Left colon (tissue), 2 donors: ENCODE data around the gene NNMT. TPM values are rescaled to one million over a fixed set of nuclear protein-coding genes. Genes with fewer than 3 reads are reported as not detected.

Experiments used
- ATAC-seq: fragments of 200-7000 bp; cut with Tn5 transposase; one replicate; pipeline ENCODE4 v1.9.1; 2020; ENCODE audit warnings: mild to moderate bottlenecking, moderate library complexity
- DNase-seq, 2 donors: peaks; one replicate each; pipeline ENCODE4 v3.0.0-alpha.2; 2020
- intact Hi-C, 2 donors: fragments of 100-400 bp; cut with DNase I in 1 of 2; cut with micrococcal nuclease in 1 of 2; formaldehyde crosslinking; loops; one replicate each; pipeline versions ENCODE4 v1.11.2 to v1.14.0; 2022; cut with DNase I, micrococcal nuclease
- total RNA-seq, 2 donors: library from RNA; stranded (reverse); fragmentation: NEBNext Ultra II Directional; extraction: Animal tissue kit (Norgen Biotek cat#: 25700); gene quantifications; one replicate each; pipeline ENCODE4 v1.2.1, GENCODE V29; 2021
- donor health status: DM: no; HTN: no; CAD: no.
- donor health status: DM: yes; HTN: yes; CAD: no.

The NNMT gene
- total RNA-seq, 2 donors from 2014 or later = 27.2 to 42.2 TPM

DNA sequence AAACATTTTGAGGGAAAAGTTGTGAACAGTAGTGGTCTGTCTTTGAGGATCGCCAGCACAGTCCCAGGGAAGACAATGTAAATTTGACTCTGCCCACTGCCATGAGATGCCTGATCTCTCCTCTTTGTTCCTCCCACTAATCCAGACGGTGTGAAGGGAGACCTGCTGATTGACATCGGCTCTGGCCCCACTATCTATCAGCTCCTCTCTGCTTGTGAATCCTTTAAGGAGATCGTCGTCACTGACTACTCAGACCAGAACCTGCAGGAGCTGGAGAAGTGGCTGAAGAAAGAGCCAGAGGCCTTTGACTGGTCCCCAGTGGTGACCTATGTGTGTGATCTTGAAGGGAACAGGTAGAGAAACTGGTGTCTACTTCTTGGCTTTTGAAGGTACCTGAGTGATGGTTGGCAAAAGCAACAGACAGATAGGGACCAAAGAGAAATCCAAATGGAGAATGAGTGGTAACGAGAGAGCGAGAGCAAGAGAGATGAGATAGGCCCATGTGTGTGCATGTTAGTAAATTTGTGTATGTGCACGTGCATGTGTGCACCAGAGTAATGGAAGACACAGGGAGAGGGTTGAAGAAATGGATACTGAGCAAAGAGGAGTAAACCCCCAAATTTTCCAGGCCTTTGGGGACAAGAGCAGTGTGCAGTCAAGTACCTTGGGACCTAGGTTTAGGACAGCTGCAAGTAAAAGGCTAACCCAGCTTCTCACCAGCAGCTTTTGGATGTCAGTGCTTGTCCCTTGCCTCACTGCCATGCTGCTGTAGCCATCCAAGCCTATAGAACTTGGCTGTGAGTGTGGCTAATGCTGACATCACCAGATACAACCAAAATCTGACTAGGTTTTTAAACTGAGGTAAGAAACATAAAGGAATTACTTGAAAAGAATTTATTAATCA lies 1.9 kb downstream of the NNMT start:
- ATAC-seq (no peak), DNase-seq (no peak)
- intact Hi-C loops = no loop called here

DNA sequence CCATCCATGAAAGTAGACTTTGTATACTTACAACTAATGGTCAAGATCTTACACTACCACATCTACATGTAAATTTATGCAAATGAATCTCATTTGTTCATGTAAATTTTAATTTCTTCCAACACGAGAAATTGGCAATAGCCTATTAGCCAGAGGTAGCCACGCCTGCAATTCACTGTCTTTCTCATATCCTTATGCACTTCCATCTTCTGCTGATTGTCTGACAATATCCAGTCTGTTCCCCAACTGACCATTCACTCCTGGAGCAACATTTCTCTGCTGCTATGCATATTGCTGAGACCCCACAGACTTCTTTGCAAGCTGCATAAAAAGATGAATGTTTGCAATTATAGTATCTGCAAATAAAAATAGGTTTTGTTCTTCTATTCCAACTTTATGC lies 2.5 kb downstream of the NNMT start:
- intact Hi-C loops = no loop called here
- DNase-seq = no peak
- no peak for ATAC-seq

DNA sequence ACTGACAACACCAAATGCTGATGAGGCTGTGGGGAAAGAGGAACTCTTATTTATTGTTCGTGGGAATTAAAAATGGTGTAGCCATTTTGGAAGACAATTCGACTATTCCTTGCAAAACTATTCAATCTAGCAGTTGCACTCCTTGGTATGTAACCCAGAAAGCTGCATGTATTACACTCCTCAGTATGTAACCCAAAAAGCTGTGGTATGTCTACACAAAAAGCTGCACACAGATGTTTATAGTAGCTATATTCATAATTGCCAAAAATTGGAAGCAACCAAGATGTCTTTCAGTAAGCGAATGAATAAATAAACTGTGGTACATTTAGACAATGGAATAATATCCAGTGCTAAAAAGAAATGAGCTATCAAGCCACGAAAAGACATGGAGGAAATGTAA lies 4.9 kb downstream of the NNMT start:
- intact Hi-C loops = no loop called here
- DNase-seq = no peak
- no peak for ATAC-seq

GRCh38 chr11:114301927-114302326 lies 5.7 kb downstream of the NNMT start:
- no peak for ATAC-seq
- intact Hi-C loops = no loop called here
- DNase-seq = no peak

DNA sequence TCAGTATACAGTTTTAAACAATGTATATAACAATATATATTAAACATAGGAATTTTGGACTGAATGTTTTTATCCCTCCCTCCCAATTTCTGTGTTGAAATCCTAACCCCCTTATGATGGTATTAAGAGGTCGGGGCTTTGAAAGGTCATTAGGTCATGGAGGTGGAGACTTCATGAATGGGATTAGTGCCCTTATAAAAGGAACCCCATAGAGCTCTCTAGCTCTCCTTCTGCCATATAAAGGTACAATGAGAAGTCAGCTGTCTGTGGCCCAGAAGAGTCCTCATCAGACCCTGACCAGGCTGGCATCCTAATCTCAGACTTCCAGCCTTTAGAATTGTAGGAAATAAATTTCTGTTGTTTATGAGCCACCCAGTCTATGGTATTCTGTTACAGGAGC lies 6.5 kb downstream of the NNMT start:
- intact Hi-C loops = no loop called here
- DNase-seq = no peak
- ATAC-seq = no peak

- peak; percentile 86 for ATAC-seq
- intact Hi-C loops = no loop called here
- no peak for DNase-seq
These were observed 7.9 kb downstream of the NNMT start for GRCh38 chr11:114304065-114304464.

GRCh38 chr11:114304969-114305368 lies 8.8 kb downstream of the NNMT start:
- DNase-seq (no peak), ATAC-seq (no peak)
- intact Hi-C loops = no loop called here

GRCh38 chr11:114307524-114308203 lies 11.5 kb downstream of the NNMT start:
- ATAC-seq (peak; percentile 54), DNase-seq (no peak)
- intact Hi-C loops = no loop called here

DNA sequence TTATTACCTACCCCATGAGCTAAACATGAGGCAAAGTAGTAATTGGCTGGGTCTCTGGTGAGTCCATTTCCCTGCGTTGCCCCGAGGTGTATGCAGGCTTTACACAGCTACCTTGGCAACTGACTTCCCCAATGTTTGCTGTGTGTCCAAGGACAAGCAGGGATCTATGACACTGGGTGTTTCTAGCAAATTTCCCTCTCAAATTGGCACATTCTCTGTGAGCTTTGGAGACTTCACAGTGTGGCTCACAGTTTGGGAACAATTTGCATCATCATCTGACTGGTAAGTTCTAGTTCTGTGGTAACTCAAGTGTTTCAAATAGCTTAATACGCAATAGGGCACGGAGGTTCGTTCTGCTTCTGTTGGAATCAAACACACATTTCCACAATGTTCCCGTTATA lies 12.5 kb downstream of the NNMT start:
- ATAC-seq (no peak), DNase-seq (no peak)
- intact Hi-C loops = no loop called here

DNA sequence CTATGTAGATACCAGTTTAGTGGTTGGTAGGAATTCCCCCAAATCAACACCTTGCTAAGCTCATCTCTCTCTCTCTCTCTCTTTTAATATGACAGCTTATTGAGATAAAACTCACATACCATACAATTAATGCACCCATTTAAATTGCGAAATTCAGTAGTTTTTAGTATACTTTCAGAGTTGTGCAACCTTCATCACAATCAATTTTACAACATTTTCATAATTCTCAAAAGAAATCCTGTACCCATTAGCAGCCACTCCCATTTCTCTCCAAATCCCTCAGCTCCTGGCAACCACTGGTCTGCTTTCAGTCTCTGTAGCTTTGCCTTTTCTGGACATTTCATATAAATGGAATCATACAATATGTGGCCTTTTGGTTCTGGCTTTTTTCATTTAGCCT lies 13.3 kb downstream of the NNMT start:
- intact Hi-C loops = no loop called here
- DNase-seq (no peak), ATAC-seq (no peak)

DNA sequence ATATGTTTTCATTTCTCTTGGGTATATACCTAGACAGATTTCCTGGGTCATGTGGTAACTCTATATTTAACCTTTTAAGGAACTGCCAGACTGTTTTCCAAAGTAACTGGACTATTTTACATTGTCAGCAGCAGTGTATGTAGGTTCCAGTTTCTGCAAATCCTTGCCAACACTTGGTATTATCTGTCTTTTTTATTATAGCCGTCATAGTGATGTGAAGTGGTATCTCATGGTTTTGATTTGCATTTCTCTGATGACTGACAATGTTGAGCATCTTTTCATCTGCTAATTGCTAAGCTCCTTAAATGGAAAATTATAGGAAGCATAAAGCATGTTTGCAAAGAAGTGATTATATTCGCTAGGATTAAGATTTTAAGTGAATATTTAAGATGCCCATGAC lies 13.9 kb downstream of the NNMT start:
- intact Hi-C loops = no loop called here
- DNase-seq (no peak), ATAC-seq (no peak)

DNA sequence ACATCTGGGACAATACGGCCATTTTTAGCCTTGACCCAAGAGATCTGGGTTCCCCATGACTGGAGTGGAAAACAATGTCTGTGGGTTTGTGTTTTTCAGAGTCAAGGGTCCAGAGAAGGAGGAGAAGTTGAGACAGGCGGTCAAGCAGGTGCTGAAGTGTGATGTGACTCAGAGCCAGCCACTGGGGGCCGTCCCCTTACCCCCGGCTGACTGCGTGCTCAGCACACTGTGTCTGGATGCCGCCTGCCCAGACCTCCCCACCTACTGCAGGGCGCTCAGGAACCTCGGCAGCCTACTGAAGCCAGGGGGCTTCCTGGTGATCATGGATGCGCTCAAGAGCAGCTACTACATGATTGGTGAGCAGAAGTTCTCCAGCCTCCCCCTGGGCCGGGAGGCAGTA lies 15.7 kb downstream of the NNMT start:
- no peak for DNase-seq
- ATAC-seq = no peak
- intact Hi-C loops = no loop called here

DNA sequence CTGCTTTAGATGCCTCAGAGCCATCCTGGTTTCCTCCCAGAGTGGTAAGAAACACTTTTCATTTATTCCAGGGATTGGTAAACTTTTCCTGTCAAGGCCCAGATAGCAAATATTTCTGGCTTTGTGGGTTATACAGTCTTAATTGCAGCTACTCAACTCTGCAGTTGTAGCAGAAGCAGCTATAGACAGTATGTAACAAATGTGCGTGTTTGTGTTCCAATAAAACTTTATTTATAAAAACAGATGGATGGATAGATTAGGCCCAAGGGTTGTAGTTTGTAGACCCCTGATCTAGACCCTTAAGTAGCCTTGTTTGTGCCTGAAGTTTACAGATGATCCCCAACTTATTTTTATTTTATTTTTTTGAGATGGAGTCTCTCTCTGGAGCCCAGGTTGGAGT lies 17.9 kb downstream of the NNMT start:
- intact Hi-C loops = no loop called here

GRCh38 chr11:114315749-114316368 lies 19.7 kb downstream of the NNMT start:
- intact Hi-C loops = no loop called here
- DNase-seq = peak in 1 of 2 donors; percentile 49

More for the DNA sequence above, 17.9 kb downstream of the NNMT start:
- ATAC-seq (no peak), DNase-seq (no peak)

GRCh38 chr11:114316980-114317786 lies 21.0 kb downstream of the NNMT start:
- intact Hi-C loops = no loop called here
- DNase-seq = no peak
- no peak for ATAC-seq

More at GRCh38 chr11:114315749-114316368, 19.7 kb downstream of the NNMT start:
- ATAC-seq = peak; percentile 86

DNA sequence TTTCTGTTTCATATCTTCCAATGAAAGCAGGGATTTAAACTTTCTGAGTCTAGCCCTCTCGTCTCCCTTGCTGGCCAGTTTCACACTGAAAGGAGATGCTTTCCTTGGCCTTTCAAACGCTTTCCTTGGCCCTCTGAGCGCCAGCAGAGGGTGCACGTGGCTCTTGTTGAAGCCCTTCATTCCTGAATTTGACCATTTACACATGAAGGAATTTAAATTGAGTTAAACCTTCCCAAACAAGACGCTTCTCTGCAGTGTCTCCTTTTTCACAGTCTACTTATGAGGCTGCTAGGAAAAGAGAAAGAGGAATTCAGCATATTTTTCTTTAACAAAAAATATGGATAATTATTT lies 21.6 kb downstream of the NNMT start:
- peak; percentile 40 for ATAC-seq
- no peak for DNase-seq
- intact Hi-C loops = no loop called here

DNA sequence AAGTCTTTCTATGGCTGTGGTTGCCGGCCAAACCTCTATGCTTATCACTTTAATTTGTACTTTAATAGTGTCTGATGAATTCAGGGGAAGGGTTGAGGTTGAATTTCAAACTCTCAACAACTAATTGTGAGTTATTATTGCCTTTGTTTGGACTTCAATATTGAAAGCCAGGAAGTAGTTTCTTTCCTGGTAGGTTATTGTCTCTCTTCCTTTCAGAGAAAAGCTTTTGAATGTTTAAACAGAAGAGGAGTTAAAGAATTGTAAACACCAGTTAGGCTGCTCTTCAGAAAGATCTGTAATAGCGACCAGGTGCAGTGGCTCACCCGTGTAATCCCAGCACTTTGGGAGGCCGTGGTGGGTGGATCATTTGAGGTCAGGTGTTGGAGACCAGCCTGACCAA lies 22.2 kb downstream of the NNMT start:
- intact Hi-C loops = no loop called here
- no peak for DNase-seq
- ATAC-seq = peak; percentile 36

- ATAC-seq (no peak), DNase-seq (no peak)
- intact Hi-C loops = no loop called here
These were observed 23.6 kb downstream of the NNMT start for GRCh38 chr11:114319716-114320328.
